ENCODE results near the gene SERPINB5.

GRCh38 chr18:63480915-63481314 lies 4.2 kb downstream of the SERPINB5 start:
- TF ChIP-seq CTCF (IDR thresholded peaks at IDR 0.05): no peak
- no peak for TF ChIP-seq POLR2A (IDR thresholded peaks at IDR 0.05)
